GM21786 (cell line): Measurements from ENCODE around the gene TEKT3.

ENCODE experiments used
- ATAC-seq: cut with Tn5 transposase; IDR thresholded peaks from one replicate; pipeline ENCODE4 v1.9.1; 2021; ENCODE audit not compliant: unreplicated experiment

Gene TEKT3

GRCh38 chr17:15267996-15268395 lies 73.4 kb downstream of the TEKT3 start:
- ATAC-seq = no peak

GRCh38 chr17:15266325-15267125 lies 74.9 kb downstream of the TEKT3 start:
- no peak for ATAC-seq

- ATAC-seq = no peak
Measured at GRCh38 chr17:15265131-15265530, 76.3 kb downstream of the TEKT3 start, which contains the start of gene PMP22. TSS of gene PMP22 (minus strand) at chr17:15265326. CDS start at chr17:15260727, 4,599 bp downstream.

- no peak for ATAC-seq
Measured at GRCh38 chr17:15264542-15264941, 76.9 kb downstream of the TEKT3 start.

GRCh38 chr17:15263680-15264079 lies 77.7 kb downstream of the TEKT3 start:
- no peak for ATAC-seq

- no peak for ATAC-seq
Measured at GRCh38 chr17:15263206-15263579, 78.2 kb downstream of the TEKT3 start.

- ATAC-seq = no peak
Measured at GRCh38 chr17:15262291-15263205, 78.8 kb downstream of the TEKT3 start.

- no peak for ATAC-seq
Measured at GRCh38 chr17:15261802-15262290, 79.6 kb downstream of the TEKT3 start.

- no peak for ATAC-seq
Measured at GRCh38 chr17:15261258-15261801, 80.1 kb downstream of the TEKT3 start.

- ATAC-seq = no peak
Measured at GRCh38 chr17:15260376-15261257, 80.8 kb downstream of the TEKT3 start.

GRCh38 chr17:15257796-15258512 lies 83.4 kb downstream of the TEKT3 start:
- no peak for ATAC-seq

- no peak for ATAC-seq
Measured at GRCh38 chr17:15257258-15257788, 84.1 kb downstream of the TEKT3 start.

GRCh38 chr17:15256689-15257088 lies 84.7 kb downstream of the TEKT3 start:
- no peak for ATAC-seq

GRCh38 chr17:15255713-15256454 lies 85.5 kb downstream of the TEKT3 start:
- ATAC-seq = no peak
